ENCODE data around the gene MYH14.

- no peak for TF ChIP-seq POLR2A (IDR thresholded peaks at IDR 0.05; ENCODE audit: low read depth, low read length)
- no peak for TF ChIP-seq HDAC2 (IDR thresholded peaks at IDR 0.05)
- no peak for TF ChIP-seq SREBF2 (IDR thresholded peaks at IDR 0.05; ENCODE audit: low read length)
- no peak for TF ChIP-seq CTCF (IDR thresholded peaks at IDR 0.05 in 2 of 3, conservative IDR thresholded peaks at IDR 0.05 in 1 of 3; ENCODE audit: control insufficient read depth in 2 of 3, extremely low read depth in 1 of 3, insufficient read depth in 1 of 3, low read depth in 3 of 3, low read length in 3 of 3)
- no peak for TF ChIP-seq ZNF274 (IDR thresholded peaks at IDR 0.05; ENCODE audit: insufficient read depth, insufficient read length)
- TF ChIP-seq TBL1XR1 (IDR thresholded peaks at IDR 0.05; ENCODE audit: low read depth, low read length) = no peak
- no peak for TF ChIP-seq SUZ12 (IDR thresholded peaks at IDR 0.05; ENCODE audit: unreplicated experiment)
These were observed 96.6 kb downstream of the MYH14 start for GRCh38 chr19:50300051-50300450.

All from GM12878 (cell line).